B cell (primary cell): ENCODE data around the gene GMFB. TPM values are rescaled to one million over a fixed set of nuclear protein-coding genes. Genes with fewer than 3 reads are reported as not detected.
A peak's percentile ranks its signal among the peaks of the same experiment; 100 is the strongest.

Source experiments
- ATAC-seq: fragments of 200-7000 bp; cut with Tn5 transposase; one replicate; pipeline ENCODE4 v1.10.0; 2021; ENCODE audit warnings: low read depth, mild to moderate bottlenecking, moderate number of reproducible peaks, moderate library complexity
- CTCF ChIA-PET: fragments of 350-600 bp; sonication (Branson Sonifier 250); formaldehyde crosslinking; loops from one replicate; lab custom pipeline; 2021; ENCODE audit warnings: antibody characterized with exemption, inconsistent platforms; lab: Charles Lee
- POLR2A ChIA-PET: fragments of 350-600 bp; sonication (Branson Sonifier 250); formaldehyde crosslinking; loops from one replicate; lab custom pipeline; 2021; ENCODE audit warnings: antibody characterized with exemption; lab: Charles Lee
- DNase-seq: peaks from one replicate; pipeline ENCODE4 v3.0.0; 2013
- H2AFZ ChIP-seq: 2 replicates; pipeline ENCODE4 v1.6.1; 2012; ENCODE audit warnings: mild to moderate bottlenecking, low read depth, low read length; ENCODE audit not compliant: insufficient read depth, poor library complexity, severe bottlenecking
- H3K27ac ChIP-seq, 2 donors: 1 replicate in 1 of 2; 2 replicates in 1 of 2; pipeline ENCODE4 v1.5.1; 2012 to 2013; ENCODE audit warnings: low read length in 2 of 2, mild to moderate bottlenecking in 2 of 2, moderate library complexity in 1 of 2
- H3K27me3 ChIP-seq, 4 experiments: fragments of 200-600 bp in 1 of 4; sonication (generic) in 1 of 4; replicated peaks in 1 of 4; 1 replicate in 2 of 4; 2 replicates in 2 of 4; pipeline versions ENCODE4 v1.6.1 to v1.7.0; 2013 to 2016; ENCODE audit warnings: low read length in 3 of 4, mild to moderate bottlenecking in 2 of 4, mixed read lengths in 1 of 4, moderate library complexity in 1 of 4; ENCODE audit not compliant: insufficient read depth in 4 of 4, control insufficient read depth in 3 of 4; ENCODE audit errors: control extremely low read depth in 1 of 4
- H3K36me3 ChIP-seq, 2 experiments: replicated peaks in 1 of 2; 1 replicate in 1 of 2; 2 replicates in 1 of 2; pipeline versions ENCODE4 v1.6.1 to v1.7.1; 2013; ENCODE audit warnings: low read length in 1 of 2; ENCODE audit not compliant: insufficient read depth in 2 of 2, control insufficient read depth in 1 of 2; ENCODE audit errors: control extremely low read depth in 1 of 2, extremely low read depth in 1 of 2
- H3K4me1 ChIP-seq, 2 donors: fragments of 200-600 bp in 1 of 2; sonication (generic) in 1 of 2; 1 replicate in 1 of 2; 2 replicates in 1 of 2; pipeline versions ENCODE4 v1.5.1 to v1.6.1; 2013 to 2017; ENCODE audit warnings: low read length in 2 of 2; ENCODE audit not compliant: control insufficient read depth in 2 of 2, insufficient read depth in 2 of 2
- H3K4me2 ChIP-seq: replicated peaks from 2 replicates; pipeline ENCODE3; 2012; ENCODE audit warnings: mild to moderate bottlenecking, low read depth, low read length; ENCODE audit not compliant: poor library complexity, severe bottlenecking
- H3K4me3 ChIP-seq, 5 experiments: fragments of 200-600 bp in 1 of 5; sonication (generic) in 1 of 5; 1 replicate in 3 of 5; 2 replicates in 2 of 5; pipeline versions ENCODE4 v1.5.1 to v1.7.0; 2011 to 2016; ENCODE audit warnings: low read length in 4 of 5, mild to moderate bottlenecking in 4 of 5, low read depth in 2 of 5, control low read depth in 1 of 5, moderate library complexity in 1 of 5; ENCODE audit not compliant: insufficient read depth in 1 of 5; ENCODE audit errors: control extremely low read depth in 1 of 5, extremely low read depth in 1 of 5
- H3K79me2 ChIP-seq: fragments of 200-600 bp; sonication (generic); one replicate; pipeline ENCODE4 v1.6.0; 2016; ENCODE audit warnings: low read length; ENCODE audit not compliant: control insufficient read depth, insufficient read depth
- H3K9ac ChIP-seq: fragments of 200-600 bp; sonication (generic); 2 replicates; pipeline ENCODE4 v1.6.1; 2017; ENCODE audit warnings: mild to moderate bottlenecking, low read length, moderate library complexity
- H3K9me3 ChIP-seq, 3 donors: one replicate each; pipeline versions ENCODE4 v1.6.1 to v1.7.1; 2013; ENCODE audit warnings: low read length in 2 of 3; ENCODE audit not compliant: control insufficient read depth in 2 of 3, insufficient read depth in 1 of 3; ENCODE audit errors: control extremely low read depth in 1 of 3
- H4K20me1 ChIP-seq: 2 replicates; pipeline ENCODE4 v1.6.0; 2012; ENCODE audit warnings: mild to moderate bottlenecking, low read length; ENCODE audit not compliant: insufficient read depth, control insufficient read depth, poor library complexity, severe bottlenecking
- H3K27ac Mint-ChIP-seq: one replicate; pipeline ENCODE4 v1.8.0; 2021; ENCODE audit warnings: mixed read lengths
- H3K27me3 Mint-ChIP-seq: one replicate; pipeline ENCODE4 v1.8.0; 2021; ENCODE audit warnings: mixed read lengths
- H3K4me1 Mint-ChIP-seq: one replicate; pipeline ENCODE4 v1.8.0; 2021; ENCODE audit warnings: mixed read lengths
- H3K4me3 Mint-ChIP-seq: one replicate; pipeline ENCODE4 v1.8.0; 2021; ENCODE audit warnings: mixed read lengths
- H3K9me3 Mint-ChIP-seq: one replicate; pipeline ENCODE4 v1.8.0; 2022; ENCODE audit warnings: mixed read lengths; ENCODE audit not compliant: insufficient read depth
- EZH2 ChIP-seq: IDR thresholded peaks from 2 replicates; pipeline ENCODE4 v1.6.1; 2012; ENCODE audit warnings: borderline replicate concordance, low read depth, mild to moderate bottlenecking, moderate library complexity, low read length; ENCODE audit not compliant: insufficient read depth, poor library complexity, severe bottlenecking
- WGBS: methylation state at CpG from one replicate; pipeline ENCODE4 v1.1.5; 2013; ENCODE audit warnings: missing lambda C conversion rate; ENCODE audit not compliant: insufficient coverage; 5-methylcytosine and 5-hydroxymethylcytosine counted together
- intact Hi-C: fragments of 100-400 bp; cut with micrococcal nuclease; formaldehyde crosslinking; loops from one replicate; pipeline ENCODE4 v1.10.0; 2022
- polyA plus RNA-seq: library from polyadenylated mRNA; depleted of rRNA; stranded (reverse); fragments of >200 nt; gene quantifications from 2 replicates; pipeline ENCODE4 v1.2.3, GENCODE V29; 2012
- total RNA-seq, 2 donors: library from RNA; stranded (reverse); fragments of 120-200 nt in 1 of 2; gene quantifications; 1 replicate in 1 of 2; 2 replicates in 1 of 2; pipeline versions ENCODE4 v1.2.3 to v1.2.4, GENCODE V29; 2013 to 2022
- TF ChIP-seq, protein P1 (sequence below): fragments of 200-600 bp; IDR thresholded peaks from one replicate; pipeline ENCODE4 v1.8.0; 2022; ENCODE audit warnings: antibody characterized with exemption, mild to moderate bottlenecking

GMFB gene
- total and polyA plus RNA-seq, 2 donors (not counting 1 experiment from before 2014, with no cell fraction given), result 13.6 to 49.8 TPM

DNA sequence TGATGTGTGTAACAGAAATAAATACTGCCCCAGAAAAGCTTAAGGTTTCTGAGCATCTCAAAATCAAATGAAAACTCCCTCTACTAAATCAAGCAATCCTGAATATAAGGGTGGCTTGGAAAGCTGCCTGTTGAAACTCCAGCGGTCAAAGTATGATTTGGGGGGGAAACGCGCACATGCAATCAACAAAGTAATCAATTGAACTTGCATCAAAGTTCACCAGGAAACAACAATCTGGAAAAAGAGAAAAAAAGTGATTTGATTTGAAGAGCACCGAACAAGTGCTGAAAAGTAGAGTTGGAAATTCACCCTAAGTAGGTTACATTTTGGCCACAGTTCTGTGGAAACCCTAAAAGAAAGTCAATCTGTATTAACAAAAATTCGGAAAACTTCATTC is 48.3 kb downstream of the GMFB start:
- Histone ChIP-seq H2AFZ (peak overlapping the region; percentile 94), H3K36me3 (peaks cover 0 to 2% of the 10 kb centered on the region in 2 experiments), H3K4me1 (peaks cover 26 to 27% of the 10 kb centered on the region in 2 donors), H3K9me3 (no peaks in the 10 kb centered on the region), H3K9ac (peak overlapping the region; percentile 70), H3K79me2 (peaks cover 53% of the 10 kb centered on the region), H3K27me3 (no peaks in the 10 kb centered on the region), H4K20me1 (peaks cover 14% of the 10 kb centered on the region), H3K27ac (peak overlapping the region; percentile 22 to 82), H3K4me2 (peak overlapping the region; percentile 79), H3K4me3 (peak overlapping the region; percentile 51 to 73 (median 62))
- intact Hi-C loops, result loop anchor here (2.0 to 5.0 kb wide), 3 partner anchors 612 to 1288 kb away; partner anchors contain the start of genes DDHD1, FBXO34 and MAPK1IP1L
- CTCF ChIA-PET, result interaction anchor here (1.1 to 1.2 kb wide), 2 partner anchors 48 to 69 kb away, joined by 3 read pairs; partner anchors contain the start of gene CGRRF1
- ATAC-seq, result no peak
- 0% methylated on average over 1 of the region's 5 CpGs for WGBS
- H3K27me3 Mint-ChIP-seq, result peaks cover 3% of the 10 kb centered on the region
- peaks cover 52% of the 10 kb centered on the region for H3K4me1 Mint-ChIP-seq
- no peaks in the 10 kb centered on the region for H3K9me3 Mint-ChIP-seq
- peak overlapping the region; percentile 90 for H3K4me3 Mint-ChIP-seq
- no peak for DNase-seq
- TF ChIP-seq EZH2, result no peak
- TF ChIP-seq, protein P1, sequence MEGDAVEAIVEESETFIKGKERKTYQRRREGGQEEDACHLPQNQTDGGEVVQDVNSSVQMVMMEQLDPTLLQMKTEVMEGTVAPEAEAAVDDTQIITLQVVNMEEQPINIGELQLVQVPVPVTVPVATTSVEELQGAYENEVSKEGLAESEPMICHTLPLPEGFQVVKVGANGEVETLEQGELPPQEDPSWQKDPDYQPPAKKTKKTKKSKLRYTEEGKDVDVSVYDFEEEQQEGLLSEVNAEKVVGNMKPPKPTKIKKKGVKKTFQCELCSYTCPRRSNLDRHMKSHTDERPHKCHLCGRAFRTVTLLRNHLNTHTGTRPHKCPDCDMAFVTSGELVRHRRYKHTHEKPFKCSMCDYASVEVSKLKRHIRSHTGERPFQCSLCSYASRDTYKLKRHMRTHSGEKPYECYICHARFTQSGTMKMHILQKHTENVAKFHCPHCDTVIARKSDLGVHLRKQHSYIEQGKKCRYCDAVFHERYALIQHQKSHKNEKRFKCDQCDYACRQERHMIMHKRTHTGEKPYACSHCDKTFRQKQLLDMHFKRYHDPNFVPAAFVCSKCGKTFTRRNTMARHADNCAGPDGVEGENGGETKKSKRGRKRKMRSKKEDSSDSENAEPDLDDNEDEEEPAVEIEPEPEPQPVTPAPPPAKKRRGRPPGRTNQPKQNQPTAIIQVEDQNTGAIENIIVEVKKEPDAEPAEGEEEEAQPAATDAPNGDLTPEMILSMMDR, result no peak
- peak overlapping the region; percentile 90 for H3K27ac Mint-ChIP-seq
- POLR2A ChIA-PET, result interaction anchor here (0.5 kb wide), 1 partner anchor 49 kb away, joined by 7 read pairs; no protein-coding TSS in a partner anchor

GRCh38 chr14:54440037-54440436 is 48.7 kb downstream of the GMFB start:
- peaks cover 2% of the 10 kb centered on the region for H3K27me3 Mint-ChIP-seq
- Histone ChIP-seq H3K9ac (peak overlapping the region; percentile 70), H3K27ac (peak overlapping the region in 1 of 2 donors; percentile 22), H3K4me3 (peak overlapping the region in 3 of 5 experiments; percentile 62 to 73 (median 67)), H3K79me2 (peaks cover 57% of the 10 kb centered on the region), H4K20me1 (peaks cover 14% of the 10 kb centered on the region), H3K36me3 (peaks cover 0 to 2% of the 10 kb centered on the region in 2 experiments), H3K4me2 (peak overlapping the region; percentile 79), H2AFZ (peak overlapping the region; percentile 94), H3K27me3 (no peaks in the 10 kb centered on the region), H3K9me3 (no peaks in the 10 kb centered on the region), H3K4me1 (peaks cover 26 to 27% of the 10 kb centered on the region in 2 donors)
- H3K4me1 Mint-ChIP-seq, result peaks cover 56% of the 10 kb centered on the region
- ChIA-PET CTCF (interaction anchor here (1.2 to 1.3 kb wide), 2 partner anchors 69 to 334 kb away, joined by 3 to 4 read pairs; partner anchors contain the start of gene CGRRF1), POLR2A (no interaction called here)
- ATAC-seq (no peak), DNase-seq (no peak)
- intact Hi-C loops, result loop anchor here (2.0 to 5.0 kb wide), 3 partner anchors 612 to 1287 kb away; partner anchors contain the start of genes DDHD1, FBXO34 and MAPK1IP1L
- TF ChIP-seq, protein P1, result no peak
- no peak for TF ChIP-seq EZH2
- WGBS, result 93% methylated on average over 3 of the region's 7 CpGs
- H3K9me3 Mint-ChIP-seq, result no peaks in the 10 kb centered on the region
- peak overlapping the region; percentile 90 for H3K4me3 Mint-ChIP-seq
- H3K27ac Mint-ChIP-seq, result peak overlapping the region; percentile 90
